Measurements from ENCODE around the gene SPANXA2.
"Not testable (repeated sequence)": the region's sequence is repeated elsewhere in the genome, so short reads cannot be mapped to it uniquely, and the experiment has no call there.

Gene SPANXA2

GRCh38 chrX:141589408-141589807, at the start of gene SPANXA2:
Gene SPANXA2, plus strand, starts transcription at chrX:141589708. Its CDS starts 60 bp downstream, at chrX:141589768.
- not testable (repeated sequence) for H3K4me3 Mint-ChIP-seq; H3K36me3 Mint-ChIP-seq (ENCODE audit: low read depth); H3K27me3 Mint-ChIP-seq (ENCODE audit: low read depth); H3K4me1 Mint-ChIP-seq (ENCODE audit: low read depth); H3K9me3 Mint-ChIP-seq; DNase-seq (ENCODE audit: low spot score); H3K27ac Mint-ChIP-seq

- H3K36me3 Mint-ChIP-seq (ENCODE audit: low read depth); H3K4me3 Mint-ChIP-seq; H3K9me3 Mint-ChIP-seq; DNase-seq (ENCODE audit: low spot score); H3K27ac Mint-ChIP-seq; H3K4me1 Mint-ChIP-seq (ENCODE audit: low read depth); H3K27me3 Mint-ChIP-seq (ENCODE audit: low read depth): not testable (repeated sequence)
These were observed 47.0 kb upstream of the SPANXA2 start for GRCh38 chrX:141542551-141542950.

GRCh38 chrX:141584638-141585037, 4.9 kb upstream of the SPANXA2 start, which contains the start of gene SPANXA1:
Gene SPANXA1, minus strand, starts transcription at chrX:141584738. Its CDS starts 60 bp downstream, at chrX:141584678.
- not testable (repeated sequence) for H3K4me1 Mint-ChIP-seq (ENCODE audit: low read depth); DNase-seq (ENCODE audit: low spot score); H3K36me3 Mint-ChIP-seq (ENCODE audit: low read depth); H3K27ac Mint-ChIP-seq; H3K27me3 Mint-ChIP-seq (ENCODE audit: low read depth); H3K4me3 Mint-ChIP-seq; H3K9me3 Mint-ChIP-seq

- H3K9me3 Mint-ChIP-seq = peaks cover 13% of the 10 kb centered on the region
These were observed 19.6 kb downstream of the SPANXA2 start for GRCh38 chrX:141609111-141609510.

GRCh38 chrX:141619336-141619735, 29.8 kb downstream of the SPANXA2 start:
- peaks cover 23% of the 10 kb centered on the region for H3K9me3 Mint-ChIP-seq
- no peaks in the 10 kb centered on the region for H3K36me3 Mint-ChIP-seq (ENCODE audit: low read depth)
- H3K4me1 Mint-ChIP-seq (ENCODE audit: low read depth) = no peaks in the 10 kb centered on the region
- no peak for DNase-seq (ENCODE audit: low spot score)
- H3K4me3 Mint-ChIP-seq = no peak overlapping the region
- no peaks in the 10 kb centered on the region for H3K27me3 Mint-ChIP-seq (ENCODE audit: low read depth)
- no peak overlapping the region for H3K27ac Mint-ChIP-seq

More at GRCh38 chrX:141609111-141609510, 19.6 kb downstream of the SPANXA2 start:
- Mint-ChIP-seq H3K4me1 (ENCODE audit: low read depth) (no peaks in the 10 kb centered on the region), H3K27ac (no peak overlapping the region), H3K27me3 (ENCODE audit: low read depth) (no peaks in the 10 kb centered on the region), H3K4me3 (no peak overlapping the region), H3K36me3 (ENCODE audit: low read depth) (no peaks in the 10 kb centered on the region)
- no peak for DNase-seq (ENCODE audit: low spot score)

- Mint-ChIP-seq H3K9me3 (peaks cover 6% of the 10 kb centered on the region), H3K4me1 (ENCODE audit: low read depth) (no peaks in the 10 kb centered on the region), H3K4me3 (no peak overlapping the region), H3K27ac (no peak overlapping the region), H3K36me3 (ENCODE audit: low read depth) (no peaks in the 10 kb centered on the region), H3K27me3 (ENCODE audit: low read depth) (no peaks in the 10 kb centered on the region)
- no peak for DNase-seq (ENCODE audit: low spot score)
These were observed 42.6 kb downstream of the SPANXA2 start for GRCh38 chrX:141632124-141632523.

- Mint-ChIP-seq H3K27me3 (ENCODE audit: low read depth) (no peaks in the 10 kb centered on the region), H3K4me1 (ENCODE audit: low read depth) (no peaks in the 10 kb centered on the region), H3K27ac (no peak overlapping the region), H3K9me3 (peaks cover 12% of the 10 kb centered on the region), H3K4me3 (no peak overlapping the region), H3K36me3 (ENCODE audit: low read depth) (no peaks in the 10 kb centered on the region)
- no peak for DNase-seq (ENCODE audit: low spot score)
These were observed 49.0 kb downstream of the SPANXA2 start for GRCh38 chrX:141638550-141638949.

All from T-helper 2 cell treated with Interferon-gamma antibody and Interleukin-4, amounts not matched to agents 5 μg/mL and 100 μg/mL, for 36 hours (primary cell).